ENCODE measurements around the gene KCNQ1OT1.

The KCNQ1OT1 gene

DNA sequence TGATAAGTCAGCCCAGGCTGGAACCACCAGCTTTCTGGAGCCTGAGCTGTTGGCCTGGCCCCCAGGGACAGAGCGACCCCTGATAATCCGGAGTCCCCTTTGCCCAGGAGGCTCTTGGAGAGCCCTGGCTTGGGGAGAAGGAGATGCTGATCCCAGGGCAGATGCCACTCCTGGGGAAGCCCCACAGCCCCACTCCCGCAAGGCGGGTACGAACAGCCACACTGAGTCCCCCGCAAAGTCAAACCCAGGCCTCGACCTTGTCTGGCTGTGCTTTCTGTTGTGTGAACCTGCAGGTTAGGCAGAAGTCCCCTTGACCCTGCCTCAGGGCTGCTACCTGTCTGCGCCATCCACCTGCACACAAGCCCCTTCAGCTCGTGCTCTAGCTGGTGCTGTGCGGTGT, 108.0 kb downstream of the KCNQ1OT1 start:
- H3K27ac ChIP-seq (ENCODE audit: low read depth, low read length, poor library complexity, severe bottlenecking), result no peak overlapping the region
- no peaks in the 10 kb centered on the region for H3K79me2 ChIP-seq (ENCODE audit: insufficient read depth, low read length)
- H3K36me3 ChIP-seq (ENCODE audit: insufficient read depth, low read length), result no peaks in the 10 kb centered on the region
- H3K4me3 ChIP-seq (ENCODE audit: low read depth, low read length, poor library complexity, severe bottlenecking), result no peak overlapping the region
- no peaks in the 10 kb centered on the region for H3F3A ChIP-seq (ENCODE audit: insufficient read depth, low read length)
- H2AFZ ChIP-seq (ENCODE audit: low read length), result no peak overlapping the region
- H3K4me2 ChIP-seq (ENCODE audit: low read length), result no peak overlapping the region
- H4K20me1 ChIP-seq (ENCODE audit: insufficient read depth, low read length), result no peaks in the 10 kb centered on the region
- no peak overlapping the region for H3K9ac ChIP-seq (ENCODE audit: low read length)
- no peaks in the 10 kb centered on the region for H3K9me3 ChIP-seq (ENCODE audit: low read length)
- TF ChIP-seq EZH2 (IDR thresholded peaks at IDR 0.05; ENCODE audit: borderline replicate concordance, low read length), result no peak
- TF ChIP-seq, protein P1, sequence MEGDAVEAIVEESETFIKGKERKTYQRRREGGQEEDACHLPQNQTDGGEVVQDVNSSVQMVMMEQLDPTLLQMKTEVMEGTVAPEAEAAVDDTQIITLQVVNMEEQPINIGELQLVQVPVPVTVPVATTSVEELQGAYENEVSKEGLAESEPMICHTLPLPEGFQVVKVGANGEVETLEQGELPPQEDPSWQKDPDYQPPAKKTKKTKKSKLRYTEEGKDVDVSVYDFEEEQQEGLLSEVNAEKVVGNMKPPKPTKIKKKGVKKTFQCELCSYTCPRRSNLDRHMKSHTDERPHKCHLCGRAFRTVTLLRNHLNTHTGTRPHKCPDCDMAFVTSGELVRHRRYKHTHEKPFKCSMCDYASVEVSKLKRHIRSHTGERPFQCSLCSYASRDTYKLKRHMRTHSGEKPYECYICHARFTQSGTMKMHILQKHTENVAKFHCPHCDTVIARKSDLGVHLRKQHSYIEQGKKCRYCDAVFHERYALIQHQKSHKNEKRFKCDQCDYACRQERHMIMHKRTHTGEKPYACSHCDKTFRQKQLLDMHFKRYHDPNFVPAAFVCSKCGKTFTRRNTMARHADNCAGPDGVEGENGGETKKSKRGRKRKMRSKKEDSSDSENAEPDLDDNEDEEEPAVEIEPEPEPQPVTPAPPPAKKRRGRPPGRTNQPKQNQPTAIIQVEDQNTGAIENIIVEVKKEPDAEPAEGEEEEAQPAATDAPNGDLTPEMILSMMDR (IDR thresholded peaks at IDR 0.05; ENCODE audit: low read length), result no peak
- no peaks in the 10 kb centered on the region for H3K9me2 ChIP-seq (ENCODE audit: low read depth, low read length)
- 0 out of 2 replicates have a peak, but pooled peaks cover 10% of the 10 kb centered on the region for H3K27me3 ChIP-seq (ENCODE audit: insufficient read depth, low read length)
- H3K4me1 ChIP-seq (ENCODE audit: insufficient read depth, low read length, severe bottlenecking), result no peaks in the 10 kb centered on the region

DNA sequence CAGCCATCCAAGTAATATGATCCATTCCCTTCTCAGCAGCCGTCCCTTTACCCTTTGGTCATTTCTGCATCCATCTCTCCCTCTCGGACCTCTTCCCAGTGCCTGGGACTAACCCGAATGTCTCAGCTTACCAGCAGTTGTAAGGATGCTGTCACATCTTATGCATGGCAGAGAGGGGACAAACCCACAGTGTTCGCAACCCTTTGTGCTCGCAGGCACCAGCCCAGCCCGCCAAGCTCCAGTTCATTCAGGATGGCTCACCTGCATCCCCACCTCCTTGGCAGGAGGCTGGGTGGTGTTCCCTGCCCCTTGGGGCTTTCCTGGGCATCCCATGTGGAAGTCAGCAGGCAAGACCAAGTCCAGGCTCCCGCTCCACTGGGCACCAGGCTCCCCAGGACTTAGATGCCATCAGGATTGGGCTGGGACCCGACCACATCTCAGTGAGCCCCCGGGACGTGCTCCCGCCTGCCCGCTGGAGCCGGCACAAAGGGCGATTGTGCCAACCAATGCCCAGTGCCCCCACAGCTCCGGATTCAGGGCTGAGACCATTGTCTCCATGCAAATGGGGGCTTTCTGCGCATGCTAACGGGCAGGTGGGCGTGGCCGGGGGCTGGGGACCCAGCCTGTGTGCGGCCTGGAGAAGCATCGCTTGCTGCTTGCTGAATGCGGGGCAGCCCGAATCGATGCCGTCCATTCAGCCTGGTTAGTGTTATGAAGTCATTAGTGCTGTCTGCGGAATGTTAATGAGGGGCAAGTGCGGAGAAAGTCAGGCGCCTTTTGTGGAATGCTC, 108.6 kb downstream of the KCNQ1OT1 start:
- Histone ChIP-seq H4K20me1 (ENCODE audit: insufficient read depth, low read length) (no peaks in the 10 kb centered on the region), H3K36me3 (ENCODE audit: insufficient read depth, low read length) (no peaks in the 10 kb centered on the region), H3K4me2 (ENCODE audit: low read length) (no peak overlapping the region), H3K27ac (ENCODE audit: low read depth, low read length, poor library complexity, severe bottlenecking) (no peak overlapping the region), H3F3A (ENCODE audit: insufficient read depth, low read length) (no peaks in the 10 kb centered on the region), H3K4me1 (ENCODE audit: insufficient read depth, low read length, severe bottlenecking) (no peaks in the 10 kb centered on the region), H3K4me3 (ENCODE audit: low read depth, low read length, poor library complexity, severe bottlenecking) (no peak overlapping the region), H3K79me2 (ENCODE audit: insufficient read depth, low read length) (no peaks in the 10 kb centered on the region), H2AFZ (ENCODE audit: low read length) (no peak overlapping the region), H3K27me3 (ENCODE audit: insufficient read depth, low read length) (0 out of 2 replicates have a peak, but pooled peaks cover 10% of the 10 kb centered on the region), H3K9me3 (ENCODE audit: low read length) (no peaks in the 10 kb centered on the region), H3K9me2 (ENCODE audit: low read depth, low read length) (no peaks in the 10 kb centered on the region), H3K9ac (ENCODE audit: low read length) (no peak overlapping the region)
- no peak for TF ChIP-seq EZH2 (IDR thresholded peaks at IDR 0.05; ENCODE audit: borderline replicate concordance, low read length)
- TF ChIP-seq, protein P1 (IDR thresholded peaks at IDR 0.05; ENCODE audit: low read length), result no peak

DNA sequence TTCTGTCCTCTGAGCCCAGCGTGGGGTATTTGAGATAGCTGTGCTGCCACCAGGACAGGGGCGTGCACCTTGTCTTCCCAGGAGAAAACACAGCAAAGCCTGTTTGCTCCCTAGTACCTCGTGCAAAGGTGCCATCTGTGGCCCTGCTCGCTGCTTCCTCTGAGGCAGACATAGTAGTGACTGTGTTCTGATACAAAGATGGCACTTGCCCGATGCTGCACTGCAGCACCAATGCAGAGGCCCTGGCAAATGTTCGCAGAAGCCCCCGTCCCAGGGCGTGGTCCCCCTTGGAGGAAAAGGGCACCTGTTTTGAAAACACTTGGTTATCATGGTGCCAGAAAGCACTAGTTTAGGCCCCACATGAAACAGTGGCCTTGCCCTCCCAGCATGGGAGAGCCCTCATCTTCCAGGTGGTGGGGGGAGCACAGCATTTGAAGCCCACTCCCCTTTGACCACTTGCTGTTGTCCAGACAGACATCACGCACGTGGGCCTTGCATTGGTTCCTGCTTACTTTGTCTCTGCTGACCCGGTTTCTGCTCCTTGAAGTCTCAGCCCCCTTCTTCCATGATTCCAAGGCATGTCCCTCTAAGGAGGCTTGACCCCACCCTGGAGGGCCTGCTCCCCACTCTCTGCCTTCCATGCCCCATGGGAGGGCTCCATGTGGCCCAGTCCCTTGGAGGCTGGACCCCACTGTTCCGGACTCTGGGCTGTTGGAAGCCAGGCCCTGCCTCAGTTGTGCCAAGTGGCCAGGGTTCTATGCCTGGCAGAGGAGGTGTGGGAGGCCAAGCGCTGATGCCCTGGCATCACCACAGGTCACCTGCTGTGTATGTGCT, 109.4 kb downstream of the KCNQ1OT1 start:
- H3K4me1 ChIP-seq (ENCODE audit: insufficient read depth, low read length, severe bottlenecking), result no peaks in the 10 kb centered on the region
- no peaks in the 10 kb centered on the region for H3K36me3 ChIP-seq (ENCODE audit: insufficient read depth, low read length)
- no peaks in the 10 kb centered on the region for H3F3A ChIP-seq (ENCODE audit: insufficient read depth, low read length)
- no peak overlapping the region for H3K4me2 ChIP-seq (ENCODE audit: low read length)
- H4K20me1 ChIP-seq (ENCODE audit: insufficient read depth, low read length), result no peaks in the 10 kb centered on the region
- no peak overlapping the region for H3K4me3 ChIP-seq (ENCODE audit: low read depth, low read length, poor library complexity, severe bottlenecking)
- H3K27me3 ChIP-seq (ENCODE audit: insufficient read depth, low read length), result 0 out of 2 replicates have a peak, but pooled peaks cover 10% of the 10 kb centered on the region
- no peak for TF ChIP-seq EZH2 (IDR thresholded peaks at IDR 0.05; ENCODE audit: borderline replicate concordance, low read length)
- TF ChIP-seq, protein P1 (IDR thresholded peaks at IDR 0.05; ENCODE audit: low read length), result no peak
- no peaks in the 10 kb centered on the region for H3K9me2 ChIP-seq (ENCODE audit: low read depth, low read length)
- no peak overlapping the region for H2AFZ ChIP-seq (ENCODE audit: low read length)
- no peak overlapping the region for H3K9ac ChIP-seq (ENCODE audit: low read length)
- no peaks in the 10 kb centered on the region for H3K9me3 ChIP-seq (ENCODE audit: low read length)
- H3K27ac ChIP-seq (ENCODE audit: low read depth, low read length, poor library complexity, severe bottlenecking), result no peak overlapping the region
- H3K79me2 ChIP-seq (ENCODE audit: insufficient read depth, low read length), result no peaks in the 10 kb centered on the region

Data from OCI-LY1 (cell line).